OCI-LY3 (cell line): Measurements from ENCODE around the gene DOCK4.

Experiments
- H2AFZ ChIP-seq: fragments of 200-600, 300-600 bp; shearing (Covaris generic); 2 replicates; pipeline ENCODE4 v1.6.0; 2014; ENCODE audit warnings: antibody characterized with exemption, low read depth, low read length
- H3K27ac ChIP-seq: fragments of 200-600, 300-600 bp; sonication (generic); 2 replicates; pipeline ENCODE4 v1.5.1; 2014; ENCODE audit warnings: mild to moderate bottlenecking, low read length, moderate library complexity, mixed read lengths
- H3K27me3 ChIP-seq: fragments of 200-600, 300-600 bp; sonication (generic); 2 replicates; pipeline ENCODE4 v1.6.1; 2014; ENCODE audit warnings: low read depth, low read length, mixed read lengths
- H3K36me3 ChIP-seq: fragments of 200-600, 300-600 bp; sonication (generic); replicated peaks from 2 replicates; pipeline ENCODE3; 2014; ENCODE audit warnings: low read depth, low read length, mixed read lengths
- H3K4me1 ChIP-seq: fragments of 300-600, 200-600 bp; sonication (generic); 2 replicates; pipeline ENCODE4 v1.6.1; 2014; ENCODE audit warnings: low read length, mixed read lengths
- H3K4me2 ChIP-seq: fragments of 200-600, 300-600 bp; sonication (generic); 2 replicates; pipeline ENCODE4 v1.6.1; 2014; ENCODE audit warnings: low read length, mixed read lengths
- H3K4me3 ChIP-seq: fragments of 300-600, 200-600 bp; sonication (generic); 2 replicates; pipeline ENCODE4 v1.5.1; 2014; ENCODE audit warnings: antibody characterized with exemption, mild to moderate bottlenecking, low read length, moderate library complexity
- H3K79me2 ChIP-seq: fragments of 300-600, 200-600 bp; shearing (Covaris generic); 2 replicates; pipeline ENCODE4 v1.6.1; 2014; ENCODE audit warnings: mild to moderate bottlenecking, low read length, mixed read lengths
- H3K9ac ChIP-seq: fragments of 300-600, 200-600 bp; shearing (Covaris generic); 2 replicates; pipeline ENCODE4 v1.6.0; 2014; ENCODE audit warnings: mild to moderate bottlenecking, low read length, moderate library complexity
- H3K9me3 ChIP-seq: fragments of 200-600, 300-600 bp; shearing (Covaris generic); 2 replicates; pipeline ENCODE4 v1.6.1; 2014; ENCODE audit warnings: low read length, mixed read lengths; ENCODE audit not compliant: insufficient read depth
- H4K20me1 ChIP-seq: fragments of 200-600, 300-600 bp; sonication (generic); 2 replicates; pipeline ENCODE4 v1.6.1; 2016; ENCODE audit warnings: low read length, mixed read lengths; ENCODE audit not compliant: insufficient read depth
- CTCF ChIP-seq: fragments of 200-600, 300-600 bp; sonication (generic); IDR thresholded peaks from 2 replicates; pipeline ENCODE4 v1.5.1; 2014; ENCODE audit warnings: antibody characterized with exemption, low read length, low read depth
- EZH2phosphoT487 ChIP-seq: fragments of 200-600 bp; shearing (Covaris generic); IDR thresholded peaks from 2 replicates; pipeline ENCODE4 v1.6.1; 2018; ENCODE audit warnings: antibody characterized with exemption, mixed run types, low read depth

DOCK4 gene

GRCh38 chr7:112134039-112134438, 72.2 kb downstream of the DOCK4 start:
- no peaks in the 10 kb centered on the region for H3K9me3 ChIP-seq
- H4K20me1 ChIP-seq: no peaks in the 10 kb centered on the region
- H2AFZ ChIP-seq: no peak overlapping the region
- no peaks in the 10 kb centered on the region for H3K36me3 ChIP-seq
- no peak overlapping the region for H3K27ac ChIP-seq
- no peak overlapping the region for H3K4me2 ChIP-seq
- no peaks in the 10 kb centered on the region for H3K27me3 ChIP-seq
- H3K9ac ChIP-seq: no peak overlapping the region
- H3K4me1 ChIP-seq: peaks cover 8% of the 10 kb centered on the region
- TF ChIP-seq CTCF (no peak), EZH2phosphoT487 (no peak)
- no peaks in the 10 kb centered on the region for H3K79me2 ChIP-seq
- no peak overlapping the region for H3K4me3 ChIP-seq

DNA sequence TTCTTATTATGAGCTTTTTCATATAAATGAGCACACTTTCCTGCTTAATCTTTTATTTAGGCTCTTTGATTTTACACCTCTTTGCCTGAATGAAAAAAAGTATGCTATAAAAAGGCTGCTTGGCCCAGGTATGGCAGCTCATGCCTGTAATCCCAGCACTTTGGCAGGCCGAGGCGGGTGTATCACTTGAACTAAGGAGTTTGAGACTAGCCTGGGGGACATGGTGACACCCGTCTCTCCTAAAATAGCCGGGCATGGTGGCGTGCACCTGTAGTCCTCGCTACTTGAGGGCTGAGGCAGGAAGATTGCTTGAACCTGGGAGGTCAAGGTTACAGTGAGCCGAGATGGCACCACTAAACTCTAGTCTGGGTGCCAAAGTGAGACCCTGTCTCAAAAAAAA, 72.9 kb downstream of the DOCK4 start:
- Histone ChIP-seq H3K27me3 (no peaks in the 10 kb centered on the region), H4K20me1 (no peaks in the 10 kb centered on the region), H3K4me1 (peaks cover 4% of the 10 kb centered on the region), H3K9ac (no peak overlapping the region), H3K4me3 (no peak overlapping the region), H3K9me3 (no peaks in the 10 kb centered on the region), H3K79me2 (no peaks in the 10 kb centered on the region), H3K27ac (no peak overlapping the region), H3K36me3 (no peaks in the 10 kb centered on the region), H2AFZ (no peak overlapping the region), H3K4me2 (no peak overlapping the region)
- no peak for TF ChIP-seq EZH2phosphoT487
- no peak for TF ChIP-seq CTCF

DNA sequence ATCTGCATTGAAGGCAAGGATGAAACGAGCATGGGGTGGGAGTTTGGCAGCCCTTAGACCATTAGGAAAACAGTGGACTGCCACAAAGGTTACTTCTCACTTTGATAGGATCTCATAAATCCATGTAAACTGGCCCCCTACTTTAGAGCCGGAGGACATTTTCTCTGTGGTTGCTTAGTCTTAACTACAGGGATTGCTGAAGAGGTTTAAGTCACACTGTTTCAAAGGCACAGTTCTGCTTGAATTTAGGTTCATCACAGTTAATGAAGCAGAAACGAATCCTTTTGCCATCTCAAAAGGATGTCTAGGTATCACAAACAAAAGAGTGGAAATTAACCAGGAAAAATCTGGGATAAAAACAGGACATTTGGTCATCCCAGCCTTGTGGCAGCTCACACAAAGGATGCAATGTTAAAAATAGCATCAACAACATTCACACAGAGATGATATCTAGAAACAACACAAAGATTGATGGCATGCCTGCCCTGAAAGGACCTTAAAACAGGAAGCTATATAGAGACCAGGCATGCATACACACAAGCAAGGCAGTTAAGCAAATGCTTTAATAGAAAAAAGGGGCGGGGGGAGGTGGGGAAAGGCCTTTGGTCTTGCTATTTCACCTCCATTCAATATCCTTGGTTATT, 74.0 kb downstream of the DOCK4 start:
- H3K79me2 ChIP-seq: no peaks in the 10 kb centered on the region
- no peak overlapping the region for H3K4me3 ChIP-seq
- H3K4me1 ChIP-seq: no peaks in the 10 kb centered on the region
- no peaks in the 10 kb centered on the region for H3K36me3 ChIP-seq
- TF ChIP-seq EZH2phosphoT487 (no peak), CTCF (no peak)
- no peak overlapping the region for H3K4me2 ChIP-seq
- H3K27me3 ChIP-seq: no peaks in the 10 kb centered on the region
- no peaks in the 10 kb centered on the region for H3K9me3 ChIP-seq
- H2AFZ ChIP-seq: no peak overlapping the region
- H3K9ac ChIP-seq: no peak overlapping the region
- H4K20me1 ChIP-seq: no peaks in the 10 kb centered on the region
- no peak overlapping the region for H3K27ac ChIP-seq

DNA sequence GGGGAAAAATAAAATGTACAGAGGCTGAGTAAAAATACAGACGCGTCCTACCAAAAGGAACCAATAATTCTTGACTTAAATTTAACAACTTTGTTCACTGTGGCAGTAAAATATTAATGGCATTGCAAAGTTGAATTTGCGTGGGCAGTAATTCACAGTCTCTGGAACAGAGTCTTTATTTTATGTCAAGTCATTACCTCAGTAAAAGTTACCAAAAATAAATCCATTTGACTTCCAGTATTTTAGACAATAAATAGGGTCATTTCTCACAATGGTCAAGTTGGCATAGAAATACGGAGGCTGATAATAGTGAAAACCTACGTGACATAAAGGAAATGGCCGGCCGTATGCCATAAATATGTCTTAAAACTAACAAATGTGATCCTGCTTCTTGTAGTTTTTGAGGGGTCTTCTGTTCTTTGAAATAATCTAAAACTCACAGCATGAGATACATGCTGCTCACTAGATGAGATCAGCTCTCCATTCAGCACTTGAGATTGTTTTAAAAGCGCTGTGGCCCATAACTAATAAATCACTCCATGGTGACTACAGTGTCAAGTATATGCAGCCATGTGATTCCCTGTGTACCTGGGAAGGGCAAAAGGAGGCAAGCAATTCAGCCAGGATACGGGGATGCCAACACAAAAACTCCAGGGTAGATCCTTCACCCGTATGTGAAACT, 75.3 kb downstream of the DOCK4 start:
- Histone ChIP-seq H3K36me3 (no peaks in the 10 kb centered on the region), H3K4me3 (no peak overlapping the region), H3K27ac (no peak overlapping the region), H4K20me1 (no peaks in the 10 kb centered on the region), H3K79me2 (no peaks in the 10 kb centered on the region), H3K27me3 (no peaks in the 10 kb centered on the region), H2AFZ (no peak overlapping the region), H3K4me1 (no peaks in the 10 kb centered on the region), H3K4me2 (no peak overlapping the region), H3K9ac (no peak overlapping the region), H3K9me3 (no peaks in the 10 kb centered on the region)
- TF ChIP-seq EZH2phosphoT487: no peak
- TF ChIP-seq CTCF: no peak
